OCI-LY1 (cell line): ENCODE measurements around the gene MYOF.

Experiments
- CTCF ChIP-seq: fragments of 200-600 bp; sonication (generic), shearing (Covaris generic); IDR thresholded peaks from 2 replicates; pipeline ENCODE4 v1.5.1; 2017; ENCODE audit warnings: mild to moderate bottlenecking, antibody characterized with exemption, low read length, moderate library complexity, mixed read lengths
- EZH2 ChIP-seq: fragments of 200-600 bp; sonication (generic), shearing (Covaris generic); IDR thresholded peaks from 2 replicates; pipeline ENCODE4 v1.8.0; 2017; ENCODE audit warnings: borderline replicate concordance, mixed run types, mild to moderate bottlenecking, antibody characterized with exemption, low read length, moderate library complexity, mixed read lengths

DNA sequence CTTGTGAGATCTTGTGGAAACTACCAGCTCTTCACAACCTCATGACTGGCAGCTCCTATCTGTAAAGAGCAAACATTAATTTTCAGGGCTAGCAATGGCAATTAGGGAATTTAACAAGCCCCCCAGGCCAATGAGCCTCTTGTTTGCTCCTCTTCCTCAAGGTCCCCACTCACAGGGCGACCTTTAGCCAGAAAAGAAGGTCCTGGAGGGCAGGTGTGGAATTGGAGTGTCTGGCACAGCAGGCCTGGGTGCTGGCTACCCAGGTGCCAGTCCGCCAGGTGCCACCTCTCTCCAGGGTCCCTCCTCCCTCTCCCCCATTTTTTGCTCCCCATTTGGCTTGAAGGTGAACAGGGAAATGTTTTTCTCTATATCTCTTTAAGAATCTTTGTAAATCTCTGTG is 12.4 kb upstream of the MYOF start:
- no peak for TF ChIP-seq CTCF
- no peak for TF ChIP-seq EZH2
